HCT116 (cell line): ENCODE data around the gene ELOA.

Source experiments
- CBX3 ChIP-seq: IDR thresholded peaks from 2 replicates; pipeline ENCODE4 v1.6.1; 2012; ENCODE audit warnings: low read depth
- CEBPB ChIP-seq: IDR thresholded peaks from 2 replicates; pipeline ENCODE4 v1.6.1; 2012; ENCODE audit warnings: low read depth
- EZH2 ChIP-seq: fragments of 200-600 bp; sonication (generic); IDR thresholded peaks from 2 replicates; pipeline ENCODE4 v1.6.1; 2017; ENCODE audit warnings: antibody characterized with exemption, mixed run types
- EZH2phosphoT487 ChIP-seq: fragments of 200-600 bp; IDR thresholded peaks from 2 replicates; pipeline ENCODE4 v1.6.1; 2018; ENCODE audit warnings: antibody characterized with exemption, borderline replicate concordance
- POLR2A ChIP-seq: IDR thresholded peaks from 2 replicates; pipeline ENCODE4 v1.7.0; 2011; ENCODE audit warnings: borderline replicate concordance; ENCODE audit not compliant: insufficient read depth, insufficient read length; ENCODE audit errors: extremely low read depth
- POLR2AphosphoS5 ChIP-seq: IDR thresholded peaks from 2 replicates; pipeline ENCODE4 v1.6.1; 2011; ENCODE audit warnings: mild to moderate bottlenecking, low read depth, low read length, moderate library complexity
- RAD21 ChIP-seq: IDR thresholded peaks from 2 replicates; pipeline ENCODE4 v1.6.1; 2012; ENCODE audit warnings: low read depth, mild to moderate bottlenecking
- SP1 ChIP-seq: IDR thresholded peaks from 2 replicates; pipeline ENCODE4 v1.6.1; 2012; ENCODE audit warnings: low read depth
- ZNF274 ChIP-seq: fragments of 200-500 bp; sonication (Bioruptor generic); IDR thresholded peaks from 2 replicates; pipeline ENCODE4 v1.6.1; 2014; ENCODE audit warnings: mild to moderate bottlenecking, low read depth, low read length, inconsistent platforms
- TF ChIP-seq, protein P1 (sequence below), 3 experiments: fragments of 200-600 bp in 1 of 3; sonication (generic) in 1 of 3; IDR thresholded peaks in 2 of 3; conservative IDR thresholded peaks in 1 of 3; 2 replicates each; pipeline ENCODE4 v1.5.1; 2012 to 2017; ENCODE audit warnings: low read depth in 2 of 3, low read length in 2 of 3, antibody characterized with exemption in 1 of 3, borderline replicate concordance in 1 of 3, control low read depth in 1 of 3, mild to moderate bottlenecking in 1 of 3, mixed read lengths in 1 of 3, mixed run types in 1 of 3, moderate library complexity in 1 of 3; ENCODE audit not compliant: insufficient read depth in 1 of 3
- TF ChIP-seq, protein P2 (sequence below): IDR thresholded peaks from 2 replicates; pipeline ENCODE4 v1.6.1; 2012; ENCODE audit warnings: low read depth
- TF ChIP-seq, protein P3 (sequence below): IDR thresholded peaks from 2 replicates; pipeline ENCODE4 v1.6.1; 2011; ENCODE audit warnings: mild to moderate bottlenecking, low read length, moderate library complexity; ENCODE audit not compliant: insufficient replicate concordance; ENCODE audit errors: extremely low read depth

DNA sequence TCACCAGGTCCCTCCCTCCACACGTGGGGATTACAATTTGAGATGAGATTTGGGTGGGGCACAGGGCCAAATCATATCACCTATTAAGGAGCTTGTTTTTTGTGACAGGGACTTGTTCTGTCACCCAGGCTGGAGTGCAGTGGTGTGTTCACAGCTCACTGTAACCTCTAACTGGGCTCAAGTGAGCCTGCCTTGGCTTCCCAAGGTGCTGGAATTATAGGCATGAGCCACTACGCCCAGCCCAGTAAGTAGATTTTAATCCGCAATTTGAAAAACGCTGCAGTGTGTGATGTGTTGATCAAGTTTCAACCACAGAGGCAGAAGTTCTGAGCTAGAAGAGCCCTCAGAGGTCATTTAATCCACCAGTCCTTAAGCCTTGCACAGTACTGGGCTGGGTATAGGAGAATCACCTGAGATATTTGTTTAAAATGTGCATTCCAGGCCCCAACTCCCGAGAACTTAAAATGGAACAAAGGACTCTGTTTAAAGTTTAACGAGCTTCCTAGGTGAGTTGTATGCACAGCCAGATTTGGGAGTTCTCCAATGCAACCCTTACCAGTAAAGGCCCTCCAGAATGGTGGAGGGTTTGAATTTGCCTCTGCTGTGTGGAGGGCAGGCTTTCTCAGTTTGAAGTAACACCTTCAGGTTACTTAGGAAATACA lies 38.3 kb upstream of the ELOA start:
- TF ChIP-seq POLR2A: no peak
- no peak for TF ChIP-seq EZH2
- TF ChIP-seq CEBPB: no peak
- TF ChIP-seq RAD21: no peak
- TF ChIP-seq, protein P1, sequence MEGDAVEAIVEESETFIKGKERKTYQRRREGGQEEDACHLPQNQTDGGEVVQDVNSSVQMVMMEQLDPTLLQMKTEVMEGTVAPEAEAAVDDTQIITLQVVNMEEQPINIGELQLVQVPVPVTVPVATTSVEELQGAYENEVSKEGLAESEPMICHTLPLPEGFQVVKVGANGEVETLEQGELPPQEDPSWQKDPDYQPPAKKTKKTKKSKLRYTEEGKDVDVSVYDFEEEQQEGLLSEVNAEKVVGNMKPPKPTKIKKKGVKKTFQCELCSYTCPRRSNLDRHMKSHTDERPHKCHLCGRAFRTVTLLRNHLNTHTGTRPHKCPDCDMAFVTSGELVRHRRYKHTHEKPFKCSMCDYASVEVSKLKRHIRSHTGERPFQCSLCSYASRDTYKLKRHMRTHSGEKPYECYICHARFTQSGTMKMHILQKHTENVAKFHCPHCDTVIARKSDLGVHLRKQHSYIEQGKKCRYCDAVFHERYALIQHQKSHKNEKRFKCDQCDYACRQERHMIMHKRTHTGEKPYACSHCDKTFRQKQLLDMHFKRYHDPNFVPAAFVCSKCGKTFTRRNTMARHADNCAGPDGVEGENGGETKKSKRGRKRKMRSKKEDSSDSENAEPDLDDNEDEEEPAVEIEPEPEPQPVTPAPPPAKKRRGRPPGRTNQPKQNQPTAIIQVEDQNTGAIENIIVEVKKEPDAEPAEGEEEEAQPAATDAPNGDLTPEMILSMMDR (IDR thresholded peaks at IDR 0.05 in 2 of 3, conservative IDR thresholded peaks at IDR 0.05 in 1 of 3; ENCODE audit: borderline replicate concordance in 1 of 3, insufficient read depth in 1 of 3, low read depth in 2 of 3, low read length in 2 of 3): no peak
- TF ChIP-seq, protein P2, sequence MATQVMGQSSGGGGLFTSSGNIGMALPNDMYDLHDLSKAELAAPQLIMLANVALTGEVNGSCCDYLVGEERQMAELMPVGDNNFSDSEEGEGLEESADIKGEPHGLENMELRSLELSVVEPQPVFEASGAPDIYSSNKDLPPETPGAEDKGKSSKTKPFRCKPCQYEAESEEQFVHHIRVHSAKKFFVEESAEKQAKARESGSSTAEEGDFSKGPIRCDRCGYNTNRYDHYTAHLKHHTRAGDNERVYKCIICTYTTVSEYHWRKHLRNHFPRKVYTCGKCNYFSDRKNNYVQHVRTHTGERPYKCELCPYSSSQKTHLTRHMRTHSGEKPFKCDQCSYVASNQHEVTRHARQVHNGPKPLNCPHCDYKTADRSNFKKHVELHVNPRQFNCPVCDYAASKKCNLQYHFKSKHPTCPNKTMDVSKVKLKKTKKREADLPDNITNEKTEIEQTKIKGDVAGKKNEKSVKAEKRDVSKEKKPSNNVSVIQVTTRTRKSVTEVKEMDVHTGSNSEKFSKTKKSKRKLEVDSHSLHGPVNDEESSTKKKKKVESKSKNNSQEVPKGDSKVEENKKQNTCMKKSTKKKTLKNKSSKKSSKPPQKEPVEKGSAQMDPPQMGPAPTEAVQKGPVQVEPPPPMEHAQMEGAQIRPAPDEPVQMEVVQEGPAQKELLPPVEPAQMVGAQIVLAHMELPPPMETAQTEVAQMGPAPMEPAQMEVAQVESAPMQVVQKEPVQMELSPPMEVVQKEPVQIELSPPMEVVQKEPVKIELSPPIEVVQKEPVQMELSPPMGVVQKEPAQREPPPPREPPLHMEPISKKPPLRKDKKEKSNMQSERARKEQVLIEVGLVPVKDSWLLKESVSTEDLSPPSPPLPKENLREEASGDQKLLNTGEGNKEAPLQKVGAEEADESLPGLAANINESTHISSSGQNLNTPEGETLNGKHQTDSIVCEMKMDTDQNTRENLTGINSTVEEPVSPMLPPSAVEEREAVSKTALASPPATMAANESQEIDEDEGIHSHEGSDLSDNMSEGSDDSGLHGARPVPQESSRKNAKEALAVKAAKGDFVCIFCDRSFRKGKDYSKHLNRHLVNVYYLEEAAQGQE: no peak
- TF ChIP-seq SP1: no peak
- no peak for TF ChIP-seq POLR2AphosphoS5
- no peak for TF ChIP-seq CBX3
- no peak for TF ChIP-seq ZNF274
- TF ChIP-seq, protein P3, sequence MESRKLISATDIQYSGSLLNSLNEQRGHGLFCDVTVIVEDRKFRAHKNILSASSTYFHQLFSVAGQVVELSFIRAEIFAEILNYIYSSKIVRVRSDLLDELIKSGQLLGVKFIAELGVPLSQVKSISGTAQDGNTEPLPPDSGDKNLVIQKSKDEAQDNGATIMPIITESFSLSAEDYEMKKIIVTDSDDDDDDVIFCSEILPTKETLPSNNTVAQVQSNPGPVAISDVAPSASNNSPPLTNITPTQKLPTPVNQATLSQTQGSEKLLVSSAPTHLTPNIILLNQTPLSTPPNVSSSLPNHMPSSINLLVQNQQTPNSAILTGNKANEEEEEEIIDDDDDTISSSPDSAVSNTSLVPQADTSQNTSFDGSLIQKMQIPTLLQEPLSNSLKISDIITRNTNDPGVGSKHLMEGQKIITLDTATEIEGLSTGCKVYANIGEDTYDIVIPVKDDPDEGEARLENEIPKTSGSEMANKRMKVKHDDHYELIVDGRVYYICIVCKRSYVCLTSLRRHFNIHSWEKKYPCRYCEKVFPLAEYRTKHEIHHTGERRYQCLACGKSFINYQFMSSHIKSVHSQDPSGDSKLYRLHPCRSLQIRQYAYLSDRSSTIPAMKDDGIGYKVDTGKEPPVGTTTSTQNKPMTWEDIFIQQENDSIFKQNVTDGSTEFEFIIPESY: no peak
- no peak for TF ChIP-seq EZH2phosphoT487
